SK-N-SH (cell line): ENCODE measurements around the gene ME3. TPM values are rescaled to one million over a fixed set of nuclear protein-coding genes. Genes with fewer than 3 reads are reported as not detected.

ENCODE experiments used
- CTCF ChIA-PET: fragments of 300-600, 350-600 bp; formaldehyde crosslinking; extraction: SDS; loops from one replicate; lab custom pipeline; 2021; lab: Yijun Ruan, JAX
- POLR2A ChIA-PET: fragments of 350-600 bp; sonication (Branson Sonifier 250); formaldehyde crosslinking; extraction: SDS; loops from one replicate; lab custom pipeline; 2020; ENCODE audit warnings: antibody characterized with exemption, inconsistent platforms; lab: Yijun Ruan, JAX
- DNase-seq: peaks from one replicate; pipeline ENCODE4 v3.0.0; 2012
- H2AFZ ChIP-seq: fragments of 200-600 bp; sonication (generic); 2 replicates; pipeline ENCODE4 v1.8.1; 2016; ENCODE audit warnings: antibody characterized with exemption, mild to moderate bottlenecking, low read depth
- H3F3A ChIP-seq: fragments of 200-600 bp; sonication (generic); replicated peaks from 2 replicates; pipeline ENCODE3; 2016; ENCODE audit warnings: antibody characterized with exemption, mild to moderate bottlenecking; ENCODE audit not compliant: insufficient read depth
- H3K27ac ChIP-seq, 2 experiments: fragments of 200-500 bp in 1 of 2; fragments of 200-600 bp in 1 of 2; sonication (Bioruptor generic) in 1 of 2; sonication (generic), shearing (Covaris generic) in 1 of 2; 2 replicates each; pipeline versions ENCODE4 v1.5.1 to v1.6.1; 2014 to 2016; ENCODE audit warnings: low read depth in 2 of 2, inconsistent platforms in 1 of 2, low read length in 1 of 2, mild to moderate bottlenecking in 1 of 2, mixed read lengths in 1 of 2
- H3K27me3 ChIP-seq: fragments of 200-600 bp; sonication (generic), shearing (Covaris generic); 2 replicates; pipeline ENCODE4 v1.6.1; 2016; ENCODE audit warnings: mixed run types; ENCODE audit not compliant: insufficient read depth
- H3K36me3 ChIP-seq, 2 experiments: fragments of 200-500 bp in 1 of 2; fragments of 200-600 bp in 1 of 2; sonication (Bioruptor generic) in 1 of 2; sonication (generic) in 1 of 2; replicated peaks in 1 of 2; 2 replicates each; pipeline versions ENCODE3 to v1.5.1; 2014 to 2016; ENCODE audit warnings: low read length in 1 of 2, mild to moderate bottlenecking in 1 of 2; ENCODE audit not compliant: insufficient read depth in 2 of 2, control insufficient read depth in 1 of 2
- H3K4me1 ChIP-seq, 2 experiments: fragments of 200-500 bp in 1 of 2; fragments of 200-600 bp in 1 of 2; sonication (Bioruptor generic) in 1 of 2; sonication (generic), shearing (Covaris generic) in 1 of 2; 2 replicates each; pipeline versions ENCODE4 v1.5.1 to v1.6.1; 2014 to 2016; ENCODE audit warnings: low read depth in 1 of 2, low read length in 1 of 2, mixed run types in 1 of 2; ENCODE audit not compliant: insufficient read depth in 2 of 2, control insufficient read depth in 1 of 2
- H3K4me2 ChIP-seq: fragments of 200-600 bp; sonication (generic), shearing (Covaris generic); 2 replicates; pipeline ENCODE4 v1.6.1; 2017; ENCODE audit warnings: mixed run types
- H3K4me3 ChIP-seq, 2 experiments: fragments of 200-500 bp in 1 of 2; fragments of 200-600 bp in 1 of 2; sonication (Bioruptor generic) in 1 of 2; sonication (generic), shearing (Covaris generic) in 1 of 2; 2 replicates each; pipeline versions ENCODE4 v1.5.1 to v1.8.1; 2014 to 2016; ENCODE audit warnings: low read depth in 2 of 2, inconsistent platforms in 1 of 2, low read length in 1 of 2, mild to moderate bottlenecking in 1 of 2, mixed read lengths in 1 of 2, moderate library complexity in 1 of 2
- H3K79me2 ChIP-seq: fragments of 200-600 bp; sonication (generic); 2 replicates; pipeline ENCODE4 v1.8.1; 2017; ENCODE audit warnings: mild to moderate bottlenecking; ENCODE audit not compliant: insufficient read depth
- H3K9ac ChIP-seq: fragments of 200-600 bp; sonication (generic); 2 replicates; pipeline ENCODE4 v1.6.1; 2017; ENCODE audit warnings: mixed run types
- H3K9me2 ChIP-seq: fragments of 200-600 bp; sonication (generic); 2 replicates; pipeline ENCODE4 v1.6.1; 2017; ENCODE audit warnings: mixed run types
- H3K9me3 ChIP-seq: fragments of 200-600 bp; sonication (generic); 2 replicates; pipeline ENCODE4 v1.6.1; 2017; ENCODE audit warnings: mixed run types, mild to moderate bottlenecking, moderate library complexity
- H4K20me1 ChIP-seq: fragments of 200-600 bp; sonication (generic); 2 replicates; pipeline ENCODE4 v1.6.1; 2017; ENCODE audit warnings: mild to moderate bottlenecking, mixed run types; ENCODE audit not compliant: insufficient read depth
- EP300 ChIP-seq, 2 experiments: IDR thresholded peaks; 2 replicates each; pipeline versions ENCODE4 v1.4.0 to v1.6.1; 2012; ENCODE audit warnings: borderline replicate concordance in 1 of 2, low read depth in 1 of 2, low read length in 1 of 2
- FOSL2 ChIP-seq: IDR thresholded peaks from 2 replicates; pipeline ENCODE4 v1.4.0; 2012; ENCODE audit warnings: low read depth, mild to moderate bottlenecking, moderate library complexity, borderline replicate concordance
- GABPA ChIP-seq: IDR thresholded peaks from 2 replicates; pipeline ENCODE4 v1.4.0; 2012; ENCODE audit warnings: low read depth, mild to moderate bottlenecking
- GATA2 ChIP-seq: sonication (generic); formaldehyde crosslinking; IDR thresholded peaks from 2 replicates; pipeline ENCODE4 v1.5.0; 2020; ENCODE audit warnings: mild to moderate bottlenecking, missing genetic modification reagents
- NRF1 ChIP-seq: IDR thresholded peaks from 2 replicates; pipeline ENCODE4 v1.6.1; 2012; ENCODE audit warnings: low read depth, mild to moderate bottlenecking, low read length
- PBX3 ChIP-seq: IDR thresholded peaks from 2 replicates; pipeline ENCODE4; 2012
- RAD21 ChIP-seq: IDR thresholded peaks from 2 replicates; pipeline ENCODE4 v1.6.1; 2012; ENCODE audit warnings: mild to moderate bottlenecking, low read length
- RXRA ChIP-seq: IDR thresholded peaks from 2 replicates; pipeline ENCODE4 v1.4.0; 2012; ENCODE audit warnings: low read depth, mild to moderate bottlenecking, borderline replicate concordance
- SIN3A ChIP-seq: IDR thresholded peaks from 2 replicates; pipeline ENCODE4 v1.6.1; 2012; ENCODE audit warnings: low read depth, mild to moderate bottlenecking, low read length, moderate library complexity, borderline replicate concordance
- YY1 ChIP-seq: IDR thresholded peaks from 2 replicates; pipeline ENCODE4 v1.4.0; 2012; ENCODE audit warnings: low read depth, mild to moderate bottlenecking
- WGBS: methylation state at CpG from one replicate; pipeline ENCODE4 v1.1.6; 2017; ENCODE audit warnings: low lambda C conversion rate; 5-methylcytosine and 5-hydroxymethylcytosine counted together
- polyA plus RNA-seq, 3 experiments: library from polyadenylated mRNA; depleted of rRNA; stranded (reverse); fragments of >200 nt; gene quantifications; 2 replicates each; pipeline ENCODE4 v1.2.3, GENCODE V29; 2012

Gene ME3
- polyA plus RNA-seq, 1 of the 3 experiments (the other 2 are of a cell fraction) = 22.0 TPM

- Histone ChIP-seq H3K4me3 (no peak overlapping the region), H3K36me3 (no peaks in the 10 kb centered on the region), H3K9me2 (no peaks in the 10 kb centered on the region), H3K9ac (no peak overlapping the region), H2AFZ (no peak overlapping the region), H3K27ac (no peak overlapping the region), H3F3A (peaks cover 11% of the 10 kb centered on the region), H3K4me2 (no peak overlapping the region), H3K9me3 (no peaks in the 10 kb centered on the region), H4K20me1 (no peaks in the 10 kb centered on the region), H3K4me1 (peaks cover 0 to 16% of the 10 kb centered on the region in 2 experiments; a peak in 3 of 4 replicates), H3K27me3 (no peaks in the 10 kb centered on the region), H3K79me2 (no peaks in the 10 kb centered on the region)
- no peak for TF ChIP-seq NRF1
- no peak for TF ChIP-seq GATA2 (CRISPR knock-in tag)
- no peak for TF ChIP-seq YY1
- TF ChIP-seq EP300 (IDR thresholded peaks at IDR 0.05; ENCODE audit: borderline replicate concordance in 1 of 2, low read depth in 1 of 2, low read length in 1 of 2) = no peak
- TF ChIP-seq SIN3A = no peak
- no peak for TF ChIP-seq PBX3
- TF ChIP-seq RAD21 = no peak
- WGBS = 87% methylated on average over 6 of the region's 6 CpGs
- no peak for DNase-seq
- POLR2A ChIA-PET = no interaction called here
- CTCF ChIA-PET = interaction anchor here (3.7 kb wide), 1 partner anchor 21 kb away, joined by 15 read pairs; no protein-coding TSS in a partner anchor
These were observed 84.9 kb downstream of the ME3 start for GRCh38 chr11:86587264-86588193.

- Histone ChIP-seq H3K27ac (no peak overlapping the region), H3K79me2 (no peaks in the 10 kb centered on the region), H3F3A (no peaks in the 10 kb centered on the region), H3K9me2 (no peaks in the 10 kb centered on the region), H3K9ac (no peak overlapping the region), H3K4me2 (no peak overlapping the region), H3K36me3 (no peaks in the 10 kb centered on the region), H3K4me1 (peaks cover 0 to 4% of the 10 kb centered on the region in 2 experiments; a peak in 3 of 4 replicates), H3K4me3 (no peak overlapping the region), H3K27me3 (no peaks in the 10 kb centered on the region), H2AFZ (no peak overlapping the region), H3K9me3 (no peaks in the 10 kb centered on the region), H4K20me1 (no peaks in the 10 kb centered on the region)
- no peak for DNase-seq
- CTCF ChIA-PET = interaction anchor here (0.9 to 1.1 kb wide), 3 partner anchors 22 to 54 kb away, joined by 3 to 5 read pairs (median 3); no protein-coding TSS in a partner anchor
- TF ChIP-seq GATA2 (CRISPR knock-in tag) = no peak
- TF ChIP-seq GABPA = no peak
- TF ChIP-seq RXRA = no peak
- no peak for TF ChIP-seq FOSL2
- 92% methylated on average over 3 of the region's 3 CpGs for WGBS
- POLR2A ChIA-PET = no interaction called here
These were observed 86.1 kb downstream of the ME3 start for GRCh38 chr11:86586307-86586706.
